Endothelial cell of umbilical vein (primary cell): ENCODE measurements around the gene PDIA4. TPM values are rescaled to one million over a fixed set of nuclear protein-coding genes. Genes with fewer than 3 reads are reported as not detected.

ENCODE experiments used
- BruUV-seq: library from RNA; stranded (reverse); fragments of 400-500 nt; replicated peaks from 2 replicates; lab custom pipeline; 2021; lab: Mats Ljungman, UMichigan
- CTCF ChIA-PET: fragments of 300-600, 350-600 bp; sonication (Branson Sonifier 250); formaldehyde crosslinking; loops from one replicate; lab custom pipeline; 2021; ENCODE audit warnings: antibody characterized with exemption, inconsistent platforms; lab: Charles Lee
- POLR2A ChIA-PET: fragments of 300-600, 350-600 bp; sonication (Branson Sonifier 250); formaldehyde crosslinking; loops from one replicate; lab custom pipeline; 2021; ENCODE audit warnings: antibody characterized with exemption, inconsistent platforms; lab: Charles Lee
- DNase-seq: peaks from one replicate; pipeline ENCODE4 v3.0.0-alpha.2; 2011; ENCODE audit warnings: low read depth, low spot score
- FAIRE-seq: peaks from 2 replicates; lab custom pipeline; 2011; peaks lifted over from hg19 to GRCh38; lab: Jason Lieb, UNC
- H2AFZ ChIP-seq: 2 replicates; pipeline ENCODE4 v1.6.0; 2012; ENCODE audit warnings: low read depth, low read length, control low read depth, inconsistent platforms
- H3K27ac ChIP-seq: 2 replicates; pipeline ENCODE4 v1.5.1; 2011; ENCODE audit warnings: low read depth, mild to moderate bottlenecking, control low read depth, low read length, moderate library complexity; ENCODE audit not compliant: insufficient read depth
- H3K27me3 ChIP-seq, 2 experiments: 2 replicates each; pipeline versions ENCODE4 v1.6.0 to v1.6.1; 2011; ENCODE audit warnings: low read length in 2 of 2, mixed read lengths in 1 of 2; ENCODE audit not compliant: control insufficient read depth in 2 of 2, insufficient read depth in 2 of 2
- H3K36me3 ChIP-seq, 2 experiments: 2 replicates in 1 of 2; 3 replicates in 1 of 2; pipeline ENCODE4 v1.5.1; 2011; ENCODE audit warnings: low read length in 2 of 2, mild to moderate bottlenecking in 1 of 2, moderate library complexity in 1 of 2; ENCODE audit not compliant: control insufficient read depth in 2 of 2, insufficient read depth in 2 of 2; ENCODE audit errors: extremely low read depth in 1 of 2
- H3K4me1 ChIP-seq: 3 replicates; pipeline ENCODE4 v1.5.1; 2011; ENCODE audit warnings: mild to moderate bottlenecking, low read length; ENCODE audit not compliant: control insufficient read depth, insufficient read depth; ENCODE audit errors: extremely low read depth
- H3K4me2 ChIP-seq: 2 replicates; pipeline ENCODE4 v1.6.1; 2011; ENCODE audit warnings: low read length, control low read depth, mixed read lengths; ENCODE audit not compliant: insufficient read depth
- H3K4me3 ChIP-seq, 3 experiments: fragments of 200-600 bp in 1 of 3; sonication (generic), shearing (Covaris generic) in 1 of 3; replicated peaks in 1 of 3; 2 replicates each; pipeline ENCODE4 v1.5.1; 2011 to 2016; ENCODE audit warnings: control low read depth in 3 of 3, low read length in 3 of 3, mild to moderate bottlenecking in 2 of 3, inconsistent platforms in 1 of 3, low read depth in 1 of 3, moderate library complexity in 1 of 3; ENCODE audit not compliant: insufficient read depth in 1 of 3
- H3K79me2 ChIP-seq: 2 replicates; pipeline ENCODE4 v1.6.0; 2012; ENCODE audit warnings: low read length, inconsistent platforms; ENCODE audit not compliant: control insufficient read depth, insufficient read depth
- H3K9ac ChIP-seq: replicated peaks from 2 replicates; pipeline ENCODE3; 2011; ENCODE audit warnings: low read length, control low read depth; ENCODE audit not compliant: insufficient read depth; ENCODE audit errors: extremely low read depth
- H3K9me1 ChIP-seq: replicated peaks from 3 replicates; pipeline ENCODE4 v1.6.0; 2011; ENCODE audit warnings: mild to moderate bottlenecking, low read length; ENCODE audit not compliant: control insufficient read depth, insufficient read depth; ENCODE audit errors: extremely low read depth
- H3K9me3 ChIP-seq: replicated peaks from 2 replicates; pipeline ENCODE4 v1.5.1; 2012; ENCODE audit warnings: low read length, inconsistent platforms; ENCODE audit not compliant: control insufficient read depth, insufficient read depth
- H4K20me1 ChIP-seq: replicated peaks from 2 replicates; pipeline ENCODE3; 2011; ENCODE audit warnings: mild to moderate bottlenecking, low read length; ENCODE audit not compliant: control insufficient read depth, insufficient read depth; ENCODE audit errors: extremely low read depth
- EZH2 ChIP-seq: IDR thresholded peaks from 2 replicates; pipeline ENCODE4 v1.6.1; 2012; ENCODE audit warnings: borderline replicate concordance, low read depth, mild to moderate bottlenecking, moderate library complexity, low read length, inconsistent platforms; ENCODE audit not compliant: severe bottlenecking
- FOS ChIP-seq: IDR thresholded peaks from 2 replicates; pipeline ENCODE4 v1.6.1; 2011; ENCODE audit warnings: mild to moderate bottlenecking, low read length, moderate library complexity, borderline replicate concordance; ENCODE audit not compliant: insufficient read depth
- GATA2 ChIP-seq: IDR thresholded peaks from 2 replicates; pipeline ENCODE4 v1.7.0; 2011; ENCODE audit warnings: low read depth, mild to moderate bottlenecking, moderate library complexity, mixed read lengths, low read length; ENCODE audit not compliant: insufficient read length, insufficient read depth
- JUN ChIP-seq: IDR thresholded peaks from 2 replicates; pipeline ENCODE4 v1.6.1; 2011; ENCODE audit warnings: borderline replicate concordance, low read depth; ENCODE audit not compliant: insufficient read length, insufficient read depth
- MYC ChIP-seq: IDR thresholded peaks from one replicate; pipeline ENCODE4 v1.6.1; 2011; ENCODE audit warnings: mild to moderate bottlenecking, low read depth, low read length
- POLR2A ChIP-seq: IDR thresholded peaks from 2 replicates; pipeline ENCODE4 v1.6.1; 2012; ENCODE audit warnings: low read depth, mild to moderate bottlenecking, control low read depth, low read length
- POLR2AphosphoS5 ChIP-seq: IDR thresholded peaks from 2 replicates; pipeline ENCODE4 v1.6.1; 2012; ENCODE audit warnings: low read depth, mild to moderate bottlenecking, control low read depth, low read length, moderate library complexity; ENCODE audit not compliant: insufficient read depth
- dilution Hi-C: fragments of 300-500 bp; cut with MboI; formaldehyde crosslinking; loops from one replicate; pipeline ENCODE4 v1.15.0; 2019; ENCODE audit warnings: low sequenced_read_pairs; ENCODE audit not compliant: extremely low pct_ligation_motif_present
- intact Hi-C: fragments of 100-400 bp; cut with micrococcal nuclease; formaldehyde crosslinking; loops from one replicate; pipeline ENCODE4 v1.10.0; 2022
- polyA plus RNA-seq, 4 experiments: library from polyadenylated mRNA; depleted of rRNA in 3 of 4; stranded (reverse) in 3 of 4; unstranded in 1 of 4; fragments of >200 nt; gene quantifications; 2 replicates each; pipeline versions ENCODE4 v1.2.1 to v1.2.3, GENCODE V29; 2011 to 2012; ENCODE audit warnings: missing spikeins in 1 of 4
- total RNA-seq: library from RNA; stranded (reverse); gene quantifications from 2 replicates; pipeline ENCODE4 v1.2.3, GENCODE V29; 2021
- TF ChIP-seq, protein P1 (sequence below): IDR thresholded peaks from 2 replicates; pipeline ENCODE4 v1.6.1; 2011; ENCODE audit not compliant: insufficient read depth, insufficient read length
- TF ChIP-seq, protein P2 (sequence below), 2 donors: IDR thresholded peaks; 1 replicate in 1 of 2; 2 replicates in 1 of 2; pipeline ENCODE4 v1.5.1; 2011; ENCODE audit warnings: low read length in 2 of 2, mild to moderate bottlenecking in 2 of 2, moderate library complexity in 2 of 2, control low read depth in 1 of 2, inconsistent platforms in 1 of 2, low read depth in 1 of 2; ENCODE audit not compliant: insufficient read depth in 1 of 2; ENCODE audit errors: extremely low read depth in 1 of 2

PDIA4 gene
- total and polyA plus RNA-seq, 2 donors (not counting 3 experiments of a cell fraction or from before 2014, with no cell fraction given): 217 to 308 TPM

DNA sequence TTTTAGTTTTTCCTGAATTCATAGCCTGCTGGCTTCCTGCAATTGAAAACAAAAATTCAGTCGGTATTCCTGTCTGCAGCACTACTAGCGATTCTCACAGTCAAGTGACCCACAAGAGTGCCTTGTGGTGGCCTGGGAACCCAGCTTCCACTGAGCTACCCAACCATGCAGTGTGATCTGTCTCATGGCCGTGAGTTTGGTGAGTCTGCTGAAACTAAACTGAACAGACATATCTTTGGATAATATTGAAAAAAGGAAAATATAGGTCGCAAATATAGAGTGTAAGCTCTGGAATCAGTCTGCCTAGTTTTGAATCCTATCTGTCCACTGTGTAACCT is 44.1 kb upstream of the PDIA4 start:
- no peak overlapping the region for H3K27ac ChIP-seq
- FAIRE-seq: no peak
- ChIA-PET CTCF (interaction anchor here (1.9 kb wide), 1 partner anchor 67 kb away, joined by 6 read pairs; no protein-coding TSS in a partner anchor), POLR2A (no interaction called here)
- no peak overlapping the region for H2AFZ ChIP-seq
- no TSS peak for BruUV-seq
- no peaks in the 10 kb centered on the region for H3K79me2 ChIP-seq
- H3K9me1 ChIP-seq: no peaks in the 10 kb centered on the region
- H3K4me1 ChIP-seq: no peaks in the 10 kb centered on the region
- H3K9me3 ChIP-seq: no peaks in the 10 kb centered on the region
- H3K4me3 ChIP-seq: no peak overlapping the region
- H3K36me3 ChIP-seq: peaks cover 9 to 21% of the 10 kb centered on the region in 2 experiments
- DNase-seq: no peak
- intact Hi-C loops (no loop called here), dilution Hi-C loops (no loop called here)
- no peaks in the 10 kb centered on the region for H3K27me3 ChIP-seq
- H3K9ac ChIP-seq: no peak overlapping the region
- H3K4me2 ChIP-seq: no peak overlapping the region
- TF ChIP-seq GATA2 (no peak), JUN (no peak), POLR2A (no peak), POLR2AphosphoS5 (no peak), EZH2 (no peak), MYC (no peak), FOS (no peak)
- TF ChIP-seq, protein P1, sequence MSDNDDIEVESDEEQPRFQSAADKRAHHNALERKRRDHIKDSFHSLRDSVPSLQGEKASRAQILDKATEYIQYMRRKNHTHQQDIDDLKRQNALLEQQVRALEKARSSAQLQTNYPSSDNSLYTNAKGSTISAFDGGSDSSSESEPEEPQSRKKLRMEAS: no peak
- TF ChIP-seq, protein P2, sequence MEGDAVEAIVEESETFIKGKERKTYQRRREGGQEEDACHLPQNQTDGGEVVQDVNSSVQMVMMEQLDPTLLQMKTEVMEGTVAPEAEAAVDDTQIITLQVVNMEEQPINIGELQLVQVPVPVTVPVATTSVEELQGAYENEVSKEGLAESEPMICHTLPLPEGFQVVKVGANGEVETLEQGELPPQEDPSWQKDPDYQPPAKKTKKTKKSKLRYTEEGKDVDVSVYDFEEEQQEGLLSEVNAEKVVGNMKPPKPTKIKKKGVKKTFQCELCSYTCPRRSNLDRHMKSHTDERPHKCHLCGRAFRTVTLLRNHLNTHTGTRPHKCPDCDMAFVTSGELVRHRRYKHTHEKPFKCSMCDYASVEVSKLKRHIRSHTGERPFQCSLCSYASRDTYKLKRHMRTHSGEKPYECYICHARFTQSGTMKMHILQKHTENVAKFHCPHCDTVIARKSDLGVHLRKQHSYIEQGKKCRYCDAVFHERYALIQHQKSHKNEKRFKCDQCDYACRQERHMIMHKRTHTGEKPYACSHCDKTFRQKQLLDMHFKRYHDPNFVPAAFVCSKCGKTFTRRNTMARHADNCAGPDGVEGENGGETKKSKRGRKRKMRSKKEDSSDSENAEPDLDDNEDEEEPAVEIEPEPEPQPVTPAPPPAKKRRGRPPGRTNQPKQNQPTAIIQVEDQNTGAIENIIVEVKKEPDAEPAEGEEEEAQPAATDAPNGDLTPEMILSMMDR (IDR thresholded peaks at IDR 0.05; ENCODE audit: extremely low read depth in 1 of 2, insufficient read depth in 1 of 2, low read depth in 1 of 2, low read length in 2 of 2): no peak
- no peaks in the 10 kb centered on the region for H4K20me1 ChIP-seq
